HG03175 (cell line): ENCODE results near the gene GPHA2.
"Not testable (repeated sequence)": the region's sequence is repeated elsewhere in the genome, so short reads cannot be mapped to it uniquely, and the experiment has no call there.

ENCODE experiments used
- ATAC-seq: cut with Tn5 transposase; IDR thresholded peaks from one replicate; pipeline ENCODE4 v1.9.1; 2021; ENCODE audit warnings: mild to moderate bottlenecking, moderate library complexity; ENCODE audit not compliant: unreplicated experiment

The GPHA2 gene, protein sequence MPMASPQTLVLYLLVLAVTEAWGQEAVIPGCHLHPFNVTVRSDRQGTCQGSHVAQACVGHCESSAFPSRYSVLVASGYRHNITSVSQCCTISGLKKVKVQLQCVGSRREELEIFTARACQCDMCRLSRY

DNA sequence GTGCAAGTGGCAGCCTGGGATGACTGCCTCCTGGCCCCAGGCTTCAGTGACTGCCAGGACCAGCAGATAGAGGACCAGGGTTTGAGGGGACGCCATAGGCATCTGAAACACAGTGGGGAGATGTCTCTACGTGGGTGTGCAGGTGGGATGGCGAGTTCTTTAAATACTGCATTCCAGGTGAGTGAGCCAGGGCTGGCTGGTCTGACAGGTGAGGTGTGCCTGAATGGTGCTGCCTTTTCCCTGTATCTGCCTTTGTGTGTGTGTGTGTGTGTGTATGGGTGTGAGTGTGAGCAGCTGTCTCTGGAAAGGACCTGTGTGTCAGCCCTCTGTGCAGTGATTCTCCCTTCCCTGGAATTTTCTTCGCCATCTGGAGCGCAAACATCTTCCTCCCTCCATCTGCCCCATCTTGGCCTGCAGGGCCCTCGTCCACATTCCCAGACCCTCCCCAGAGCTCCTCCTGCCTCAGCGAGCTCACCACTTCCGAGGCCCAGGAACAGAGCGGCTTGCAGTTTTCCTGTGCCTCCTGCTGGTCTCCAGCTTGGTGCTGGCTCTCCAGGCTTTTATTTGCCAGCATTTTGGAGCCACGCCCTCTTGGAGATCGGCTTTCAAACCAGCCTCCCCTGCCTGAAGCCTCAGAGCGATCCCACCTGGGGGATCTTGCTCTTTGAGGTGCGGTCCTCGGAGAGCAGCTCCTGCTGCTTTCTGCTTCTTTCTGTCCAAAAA lies at the start of gene GPHA2:
TSS of gene GPHA2 (minus strand) at position 535 of the 723 bp plus-strand sequence. CDS start at position 102, 433 bp downstream.
- ATAC-seq = no peak

DNA sequence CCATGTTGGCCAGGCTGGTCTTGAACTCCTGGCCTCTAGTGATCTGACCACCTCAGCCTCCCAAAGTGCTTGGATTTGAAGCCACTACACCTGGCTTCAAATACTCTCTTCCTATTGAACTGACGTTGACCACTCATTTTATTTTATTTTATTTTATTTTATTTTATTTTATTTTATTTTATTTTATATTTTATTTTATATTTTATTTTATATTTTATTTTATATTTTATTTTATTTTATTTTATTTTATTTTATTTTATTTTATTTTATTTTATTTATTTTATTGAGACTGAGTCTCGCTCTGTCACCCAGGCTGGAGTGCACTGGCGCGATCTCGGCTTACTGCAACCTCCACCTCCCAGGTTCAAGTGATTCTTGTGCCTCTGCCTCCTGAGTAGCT lies 47.6 kb upstream of the GPHA2 start:
- not testable (repeated sequence) for ATAC-seq

DNA sequence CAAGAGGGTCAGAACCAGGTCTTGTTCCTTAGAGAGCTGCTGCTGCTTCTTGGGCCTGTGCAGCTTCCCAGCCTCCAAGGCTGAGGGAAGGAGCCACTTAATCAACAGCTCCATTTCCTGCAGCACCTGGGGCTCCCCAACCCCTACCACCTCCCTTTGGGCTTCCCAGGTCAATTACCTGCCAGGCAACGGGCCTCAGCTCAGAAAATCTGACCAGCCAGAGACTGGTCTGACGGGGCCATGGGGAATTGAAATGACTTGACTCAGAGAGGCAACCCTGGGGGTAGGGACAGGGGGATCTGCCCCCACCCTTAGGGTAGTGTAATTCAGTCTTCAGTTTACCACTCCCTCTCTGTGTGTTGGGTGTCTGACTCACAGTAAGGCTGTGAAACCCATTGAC lies 41.0 kb upstream of the GPHA2 start:
- ATAC-seq = no peak

DNA sequence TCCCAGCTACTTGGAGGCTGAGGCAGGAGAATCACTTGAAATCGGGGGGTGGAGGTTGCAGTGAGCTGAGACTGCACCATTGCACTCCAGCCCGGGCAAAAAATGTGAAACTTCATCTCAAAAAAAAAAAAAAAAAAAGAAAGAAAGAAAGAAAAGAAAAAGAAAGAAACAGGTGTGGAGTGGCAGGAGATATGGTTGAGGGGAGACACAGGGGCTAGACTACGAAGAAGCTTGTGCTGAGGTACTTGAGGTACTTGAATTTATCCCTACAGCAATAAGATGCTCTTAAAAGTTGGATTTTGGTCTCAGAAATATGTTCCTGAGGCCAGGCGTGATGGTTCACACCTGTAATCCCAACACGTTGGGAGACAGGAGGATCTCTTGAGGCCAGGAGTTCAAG lies 38.4 kb upstream of the GPHA2 start:
- ATAC-seq = no peak

DNA sequence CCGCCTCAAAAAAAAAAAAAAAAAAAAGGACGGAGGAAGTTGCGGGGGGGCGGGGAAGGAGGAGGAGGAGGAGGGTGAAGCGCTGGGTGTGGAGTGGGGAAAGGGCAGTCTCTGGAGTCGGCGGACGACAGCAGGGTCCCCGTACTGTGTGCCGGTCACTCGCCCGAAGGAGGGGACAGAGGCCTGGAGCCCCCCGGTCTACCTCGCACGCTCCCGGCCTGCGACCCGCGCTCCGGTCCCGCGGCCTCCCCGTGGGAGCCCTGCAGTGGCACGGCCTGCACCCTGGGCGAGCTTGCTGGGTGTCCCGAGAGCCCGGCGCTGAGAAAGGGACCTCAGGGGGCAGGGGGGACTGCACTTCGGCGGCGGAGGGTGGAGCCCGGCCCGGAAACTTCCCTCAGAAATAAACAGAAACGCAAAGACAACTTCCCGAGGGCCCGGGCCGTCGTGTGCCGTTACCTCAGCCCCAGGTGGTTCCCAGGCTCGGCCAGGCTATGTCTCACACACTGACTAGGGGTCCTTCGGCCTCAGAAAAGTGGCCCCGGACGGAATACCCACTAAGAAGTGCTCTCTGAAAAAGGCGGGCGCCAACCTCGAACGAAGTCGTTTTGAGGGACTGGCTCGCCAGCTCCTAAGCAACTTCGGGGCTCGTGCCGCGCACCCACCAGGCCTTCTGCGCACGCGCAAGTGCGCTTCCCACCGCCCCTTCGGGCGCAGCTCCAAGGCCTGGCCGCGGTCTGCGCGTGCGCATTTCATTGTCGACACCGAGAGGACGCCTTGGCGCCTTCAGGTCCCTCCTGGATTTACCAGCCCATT lies 35.9 kb upstream of the GPHA2 start, which contains the start of gene MAJIN:
TSS of gene MAJIN (minus strand) at position 688 of the 813 bp plus-strand sequence. CDS start 12,703 bp downstream, outside the sequence.
- no peak for ATAC-seq

DNA sequence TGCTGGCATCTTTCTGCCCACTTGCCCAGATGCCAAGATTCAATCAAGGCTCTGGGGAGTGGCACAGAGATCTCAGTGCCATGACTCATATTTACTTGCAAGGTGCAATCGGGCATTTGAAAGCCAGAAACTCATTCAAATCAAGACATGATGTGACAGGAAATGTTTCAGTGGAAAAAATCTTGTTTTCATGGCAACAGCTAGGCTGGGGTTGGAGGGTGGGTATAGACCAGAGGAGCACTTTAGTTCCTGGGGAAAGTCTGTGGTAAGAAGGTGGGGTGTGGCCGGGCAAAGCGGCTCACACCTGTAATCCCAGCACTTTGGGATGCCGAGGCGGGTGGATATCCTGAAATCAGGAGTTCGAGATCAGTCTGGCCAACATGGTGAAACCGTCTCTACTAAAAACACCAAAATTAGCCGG lies 35.0 kb upstream of the GPHA2 start:
- ATAC-seq = no peak

DNA sequence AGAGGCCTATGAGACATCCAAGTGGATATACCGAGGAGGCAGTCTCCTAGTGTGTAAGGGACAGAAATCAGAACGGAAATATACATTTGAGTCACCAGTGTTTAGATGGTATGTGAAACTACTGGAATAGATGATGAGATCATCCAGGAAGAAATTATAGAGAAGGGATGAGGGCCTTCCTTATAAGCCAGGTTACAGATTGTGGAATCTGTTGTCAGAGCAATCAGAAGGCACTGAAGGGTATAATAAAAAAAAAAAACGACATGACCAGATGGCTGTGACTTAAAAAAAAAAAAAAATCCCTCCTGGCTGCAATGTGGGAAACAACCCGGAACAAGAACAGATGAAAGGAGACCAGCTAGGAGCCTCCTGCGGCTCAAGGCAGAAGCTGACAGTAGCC lies 33.5 kb upstream of the GPHA2 start:
- no peak for ATAC-seq

DNA sequence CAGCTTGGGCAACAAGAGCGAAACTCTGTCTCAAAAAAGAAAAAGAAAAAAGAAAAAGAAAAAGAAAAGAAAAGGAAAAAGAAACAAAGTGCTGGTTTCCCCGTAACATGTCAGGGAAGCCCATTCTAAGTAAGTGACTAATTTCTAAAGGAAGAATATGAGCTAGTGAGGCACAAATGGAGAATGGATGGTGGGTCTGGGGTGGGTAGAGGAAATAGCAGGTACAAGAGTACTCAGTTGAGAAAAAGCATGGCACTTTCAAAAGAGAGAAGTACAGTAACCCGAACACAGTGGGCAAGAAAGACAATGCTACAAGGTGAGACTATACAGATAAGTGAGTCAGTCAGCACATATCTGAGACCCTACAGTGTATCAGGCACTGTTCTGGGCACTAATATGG lies 31.7 kb upstream of the GPHA2 start:
- ATAC-seq = no peak

DNA sequence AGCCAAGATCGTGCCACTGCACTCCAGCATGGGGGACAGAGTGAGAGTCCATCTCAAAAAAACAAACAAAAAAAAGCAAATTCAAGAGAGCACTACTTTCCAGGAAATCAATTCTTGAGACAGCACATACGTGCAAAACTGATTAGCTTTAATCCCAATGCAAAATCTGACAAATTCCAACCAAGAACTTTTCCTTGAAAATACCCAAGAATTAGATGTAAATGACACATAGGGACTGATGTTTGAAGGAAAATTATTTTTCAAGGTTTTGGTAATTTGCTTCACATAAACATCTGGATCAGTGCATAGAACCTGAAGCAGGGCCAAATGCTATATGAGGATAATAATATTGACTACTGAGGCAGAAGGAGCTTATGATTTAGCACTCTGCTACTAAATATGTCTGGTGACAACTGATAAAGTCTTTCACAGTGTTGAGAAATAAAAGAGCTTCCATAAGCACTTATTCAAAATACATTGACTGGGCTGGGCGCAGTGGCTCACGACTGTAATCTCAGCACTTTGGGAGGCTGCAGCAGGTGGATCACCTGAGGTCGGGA lies 27.5 kb upstream of the GPHA2 start:
- ATAC-seq = no peak

DNA sequence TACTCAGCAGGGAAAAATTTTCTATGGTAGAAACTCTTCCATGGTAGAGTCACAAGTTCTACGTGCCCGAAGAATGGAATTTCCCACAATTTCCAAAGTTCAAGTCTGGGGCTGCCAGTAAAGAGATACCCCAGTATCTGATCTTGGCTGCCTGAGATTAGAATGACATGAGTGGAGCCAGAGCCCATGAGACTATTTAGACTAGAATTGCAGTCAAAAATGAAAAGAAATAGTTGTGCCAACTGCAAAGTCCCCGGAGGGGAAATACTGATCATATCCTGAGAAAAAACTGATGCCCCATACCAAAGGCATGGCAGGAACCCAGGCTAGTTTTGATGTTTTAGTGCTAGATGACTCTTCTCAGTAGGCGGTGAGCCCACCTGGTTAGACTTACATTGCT lies 25.0 kb upstream of the GPHA2 start:
- ATAC-seq = no peak

DNA sequence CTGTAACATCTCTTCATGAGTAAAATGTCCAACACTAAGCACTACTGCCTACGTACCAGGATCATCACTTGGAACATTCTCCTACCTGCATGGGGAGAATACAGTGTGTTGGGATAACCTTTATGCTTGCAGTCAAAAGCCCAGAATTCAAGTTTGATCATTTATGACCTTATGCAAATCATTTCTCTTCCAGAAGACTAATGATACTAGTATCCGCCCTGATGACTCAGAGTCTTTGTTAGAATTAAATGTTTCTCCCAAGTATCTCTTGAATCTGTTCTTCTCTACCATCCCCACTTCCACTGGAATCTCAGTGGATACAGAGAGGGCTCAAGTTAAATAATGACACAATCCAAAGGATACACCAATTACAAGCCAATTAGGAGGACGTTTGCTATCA lies 23.8 kb upstream of the GPHA2 start:
- no peak for ATAC-seq

DNA sequence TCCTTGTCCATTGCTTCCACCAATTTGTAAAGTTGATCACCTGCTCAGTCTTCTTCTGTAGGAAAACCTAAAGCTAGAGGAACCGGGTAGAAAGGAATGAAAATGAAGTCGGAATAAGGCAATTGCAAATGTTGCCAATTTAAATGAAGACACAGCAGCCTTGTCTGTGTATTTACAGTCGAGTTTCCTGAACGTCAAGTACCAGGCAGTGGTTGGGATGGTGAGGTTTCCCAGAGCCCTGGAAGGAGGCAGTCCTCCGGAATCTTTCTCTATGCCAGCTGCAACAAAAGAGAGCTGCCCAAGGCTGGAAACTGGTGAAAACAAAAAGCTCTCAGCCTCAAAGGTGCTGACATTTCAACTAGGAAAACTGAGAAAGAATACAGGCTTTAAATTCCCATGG lies 18.5 kb upstream of the GPHA2 start:
- ATAC-seq = no peak

DNA sequence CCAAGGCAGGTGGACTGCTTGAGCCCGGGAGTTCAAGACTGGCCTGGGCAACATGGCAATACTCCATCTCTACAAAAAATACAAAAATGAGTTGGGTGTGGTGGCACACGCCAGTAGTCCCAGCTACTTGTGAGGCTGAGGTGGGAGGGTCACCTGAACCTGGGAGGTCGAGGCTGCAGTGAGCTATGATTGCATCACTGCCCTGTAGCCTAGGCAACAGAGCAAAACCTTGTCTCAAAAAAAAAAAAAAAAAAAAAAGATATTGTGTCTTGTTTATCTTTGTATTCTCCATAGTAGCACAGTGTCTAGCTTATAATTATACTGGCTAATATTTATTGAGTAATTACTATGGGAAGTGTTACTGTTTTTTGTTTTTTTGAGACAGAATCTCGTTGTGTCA lies 15.8 kb upstream of the GPHA2 start:
- no peak for ATAC-seq

DNA sequence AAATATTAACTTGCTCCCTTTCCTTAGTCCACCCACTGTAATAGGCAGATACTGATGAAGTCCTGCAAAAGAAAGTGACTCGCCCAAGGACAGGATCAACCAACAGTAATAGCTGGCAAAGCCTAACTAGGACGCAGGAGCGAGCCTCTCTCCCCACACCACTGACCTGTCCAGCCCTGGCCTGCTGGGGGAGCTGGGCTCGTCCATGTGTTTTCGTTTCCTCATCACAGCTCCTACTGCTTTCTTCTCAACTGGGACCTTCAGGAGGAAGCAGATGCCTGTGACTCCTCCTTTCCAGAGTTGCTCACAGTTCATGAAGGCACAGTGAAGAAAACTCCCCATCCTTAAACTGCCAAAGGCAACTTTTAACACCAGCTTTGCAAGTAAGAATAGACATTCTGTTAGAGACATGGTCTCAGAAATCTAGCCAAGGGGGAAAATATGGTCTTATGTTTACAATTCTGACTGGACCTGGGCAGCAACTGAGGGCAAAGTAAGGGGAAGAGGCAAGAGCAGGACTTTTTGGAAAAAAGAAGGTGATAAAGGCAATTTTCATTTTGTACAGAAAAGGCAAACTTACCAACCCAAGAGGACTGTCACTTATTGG lies 11.6 kb upstream of the GPHA2 start:
- no peak for ATAC-seq

DNA sequence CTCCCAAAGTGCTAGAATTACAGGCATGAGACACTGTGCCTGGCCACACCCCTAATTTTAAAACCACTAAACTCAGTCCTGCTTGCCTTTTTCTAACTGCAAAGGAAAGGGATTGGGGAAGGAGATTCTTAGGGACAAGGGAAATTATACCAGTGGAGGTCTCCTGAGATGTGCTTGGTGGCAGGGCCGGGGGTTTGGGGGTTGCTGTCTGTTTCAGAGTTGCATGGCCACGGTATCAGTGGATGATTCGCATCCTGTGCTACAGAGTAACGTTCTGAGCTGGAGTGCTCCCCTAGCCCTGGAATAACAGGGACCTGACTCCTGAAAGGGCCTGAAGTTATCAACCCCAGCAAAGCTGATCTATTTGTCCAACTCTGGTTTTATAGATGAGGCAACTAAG lies 846 bp upstream of the GPHA2 start:
- ATAC-seq = no peak

DNA sequence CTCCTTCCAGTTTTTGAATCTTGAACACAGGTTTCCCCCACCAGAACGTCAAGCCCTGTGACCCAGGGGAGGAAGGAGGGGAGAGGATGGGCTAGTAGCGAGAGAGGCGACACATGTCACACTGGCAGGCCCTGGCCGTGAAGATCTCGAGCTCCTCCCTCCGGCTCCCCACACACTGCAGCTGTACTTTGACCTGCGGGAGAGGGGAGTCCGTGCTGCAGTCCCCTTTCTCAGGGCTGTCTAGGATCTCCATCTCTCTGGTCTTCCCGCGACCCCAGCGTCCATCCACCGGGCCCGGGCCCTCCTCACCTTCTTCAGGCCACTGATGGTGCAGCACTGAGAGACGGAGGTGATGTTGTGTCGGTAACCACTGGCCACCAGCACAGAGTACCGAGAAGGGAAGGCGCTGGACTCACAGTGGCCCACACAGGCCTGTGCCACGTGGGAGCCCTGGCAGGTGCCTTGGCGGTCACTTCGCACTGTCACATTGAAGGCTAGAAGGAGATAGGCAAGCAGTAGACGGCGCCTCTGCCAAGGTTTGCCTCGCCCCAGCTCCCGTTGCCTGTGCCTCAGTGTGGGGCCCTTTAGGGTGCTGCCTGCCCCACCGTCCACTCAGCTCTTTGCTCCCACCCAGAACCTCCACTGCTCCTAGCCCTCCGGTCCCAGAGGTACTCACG lies 873 bp downstream of the GPHA2 start:
- ATAC-seq = no peak

DNA sequence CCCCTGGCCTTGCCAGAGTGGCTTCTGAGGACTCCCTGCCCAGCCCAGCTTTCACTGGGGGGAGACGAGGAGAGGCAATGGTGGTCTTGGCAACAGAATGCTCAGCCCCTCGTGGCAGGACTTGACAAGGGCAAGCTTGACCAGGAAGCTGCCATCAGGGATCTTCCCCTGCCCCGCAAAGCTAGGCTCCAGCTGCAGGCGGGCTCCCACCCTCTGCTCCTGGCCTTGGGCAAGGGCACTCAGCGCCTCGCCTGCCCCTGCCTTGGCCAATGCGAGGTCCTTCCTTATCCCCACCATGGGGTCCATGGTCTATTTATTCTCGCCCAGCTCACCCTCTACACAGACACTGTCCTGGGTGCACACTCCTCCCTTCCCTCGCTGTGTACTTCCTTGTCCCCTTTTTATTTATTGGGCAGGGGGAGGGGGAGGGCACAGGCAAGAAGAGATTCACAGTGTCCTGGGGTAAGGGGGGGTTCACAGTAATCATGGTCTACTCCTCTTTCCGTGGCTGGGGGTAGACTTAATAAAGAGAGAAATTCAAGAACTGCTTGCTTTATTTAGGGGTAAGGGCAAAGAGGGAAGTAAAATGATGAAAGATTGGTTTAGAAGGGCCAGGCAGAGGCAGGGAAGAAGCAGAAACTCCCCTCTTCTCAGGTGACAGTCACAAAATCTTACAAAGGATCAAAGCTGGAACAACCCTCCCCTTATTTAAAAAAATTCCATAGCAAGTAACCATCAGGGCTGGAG lies 1.6 kb downstream of the GPHA2 start:
- ATAC-seq = no peak

DNA sequence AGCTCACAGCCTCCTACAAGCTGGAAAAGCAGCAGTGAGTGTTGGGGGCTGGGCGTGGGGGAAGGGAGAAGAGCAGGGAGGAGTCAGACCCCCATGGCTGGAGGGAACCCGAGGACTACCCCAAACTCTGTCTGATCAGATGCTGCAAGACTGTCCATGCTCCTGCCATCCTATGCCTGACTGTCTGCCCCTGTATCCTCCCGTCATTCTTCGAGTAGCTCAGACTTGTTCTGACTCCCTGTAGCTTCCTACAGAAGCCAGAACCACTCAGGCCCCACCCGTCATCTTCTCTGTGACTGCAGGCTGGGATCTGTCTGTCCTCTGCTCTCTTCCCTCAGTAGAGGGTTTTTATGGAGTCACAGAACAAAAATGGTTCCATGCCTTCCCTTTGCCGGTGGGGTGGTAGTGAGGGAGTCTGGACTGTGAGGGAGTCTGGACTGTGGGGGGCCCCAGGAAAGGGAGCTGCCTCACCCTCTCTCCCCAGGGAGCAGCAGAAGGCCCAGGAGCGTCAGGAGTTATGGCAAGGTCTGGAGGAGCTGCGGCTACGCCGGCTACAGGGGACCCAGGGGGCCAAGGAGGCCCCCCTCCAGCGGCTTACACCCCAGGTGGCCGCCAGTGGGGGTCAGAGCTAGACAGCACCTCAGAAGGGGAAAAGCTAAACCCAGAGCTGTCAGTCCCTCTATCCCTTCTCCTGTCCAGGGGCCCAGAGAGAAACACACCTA lies 2.3 kb downstream of the GPHA2 start:
- no peak for ATAC-seq

DNA sequence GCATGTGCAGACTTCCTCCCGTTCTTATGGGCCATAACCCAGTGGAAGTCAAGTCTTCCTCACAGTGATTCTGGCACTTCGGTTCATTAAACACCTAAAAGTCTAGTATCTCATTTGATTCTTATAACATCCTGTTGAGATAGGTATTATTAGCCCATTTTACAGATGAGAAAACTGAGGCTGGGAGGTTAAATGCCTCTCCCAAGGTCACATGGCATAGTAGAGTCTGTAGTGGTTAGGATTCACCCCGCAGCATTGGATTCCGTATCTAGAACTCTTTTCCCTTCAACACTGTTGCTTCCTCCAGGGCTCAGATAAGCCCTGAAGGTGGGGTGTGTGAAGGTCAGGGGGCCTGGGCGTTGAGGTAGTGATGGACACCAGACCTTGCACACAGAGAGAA lies 3.4 kb downstream of the GPHA2 start:
- no peak for ATAC-seq
